GM18951 (cell line): ENCODE data around the gene WBP2.

Experiments used
- POLR2A ChIP-seq: IDR thresholded peaks from 4 replicates; pipeline ENCODE4 v1.6.1; 2011; ENCODE audit warnings: mild to moderate bottlenecking; ENCODE audit not compliant: insufficient read length, insufficient read depth; ENCODE audit errors: extremely low read depth
- in situ Hi-C: fragments of 300-500 bp; cut with MboI; formaldehyde crosslinking; loops from one replicate; pipeline ENCODE4 v1.12.0; 2022; ENCODE audit warnings: low sequenced_read_pairs, mixed read lengths, inconsistent platforms; ENCODE audit not compliant: unreplicated experiment

Gene WBP2

GRCh38 chr17:75855310-75856061 lies at the start of gene WBP2:
TSS of gene WBP2 (minus strand) at chr17:75855335. CDS start at chr17:75855297, 38 bp downstream.
- peak; percentile 98 for TF ChIP-seq POLR2A
- in situ Hi-C loops, result no loop called here

GRCh38 chr17:75902406-75902805 lies 47.3 kb upstream of the WBP2 start:
- in situ Hi-C loops, result loop anchor here (25.0 kb wide), 1 partner anchor 385 kb away; no protein-coding TSS in a partner anchor

GRCh38 chr17:75901727-75902126 lies 46.6 kb upstream of the WBP2 start:
- in situ Hi-C loops, result loop anchor here (25.0 kb wide), 1 partner anchor 386 kb away; no protein-coding TSS in a partner anchor
- TF ChIP-seq POLR2A, result no peak

More at GRCh38 chr17:75902406-75902805, 47.3 kb upstream of the WBP2 start:
- no peak for TF ChIP-seq POLR2A

GRCh38 chr17:75900691-75901533 lies 45.8 kb upstream of the WBP2 start:
- in situ Hi-C loops, result loop anchor here (25.0 kb wide), 1 partner anchor 386 kb away; no protein-coding TSS in a partner anchor
- TF ChIP-seq POLR2A, result no peak

- in situ Hi-C loops, result loop anchor here (25.0 kb wide), 1 partner anchor 387 kb away; no protein-coding TSS in a partner anchor
- no peak for TF ChIP-seq POLR2A
Observed at GRCh38 chr17:75899767-75900468, 44.8 kb upstream of the WBP2 start.

GRCh38 chr17:75899353-75899752 lies 44.2 kb upstream of the WBP2 start:
- in situ Hi-C loops, result no loop called here
- no peak for TF ChIP-seq POLR2A

- TF ChIP-seq POLR2A, result no peak
- in situ Hi-C loops, result no loop called here
Observed at GRCh38 chr17:75898791-75899190, 43.7 kb upstream of the WBP2 start.

- no peak for TF ChIP-seq POLR2A
- in situ Hi-C loops, result no loop called here
Observed at GRCh38 chr17:75898065-75898464, 42.9 kb upstream of the WBP2 start.

- TF ChIP-seq POLR2A, result no peak
- in situ Hi-C loops, result no loop called here
Observed at GRCh38 chr17:75897160-75898019, 42.3 kb upstream of the WBP2 start.

- in situ Hi-C loops, result no loop called here
- TF ChIP-seq POLR2A, result peak; percentile 86
Observed at GRCh38 chr17:75896415-75897159, 41.5 kb upstream of the WBP2 start, which contains the start of gene TRIM65. TSS of gene TRIM65 (minus strand) at chr17:75896951. CDS start at chr17:75896937, 14 bp downstream.

- in situ Hi-C loops, result no loop called here
- TF ChIP-seq POLR2A, result no peak
Observed at GRCh38 chr17:75895370-75896155, 40.4 kb upstream of the WBP2 start.
